Nephron (organoid): ENCODE data around the gene TECR.

ENCODE experiments used
- H3K27ac Mint-ChIP-seq, 3 experiments: 2 replicates each; pipeline ENCODE4 v1.8.0; 2020; ENCODE audit warnings: mixed read lengths in 3 of 3, mild to moderate bottlenecking in 2 of 3, moderate library complexity in 1 of 3
- H3K27me3 Mint-ChIP-seq: 2 replicates; pipeline ENCODE4 v1.8.0; 2021; ENCODE audit warnings: low read depth, mild to moderate bottlenecking, moderate library complexity, mixed read lengths
- H3K36me3 Mint-ChIP-seq: 2 replicates; pipeline ENCODE4 v1.8.0; 2020; ENCODE audit warnings: low read depth, mixed read lengths
- H3K4me1 Mint-ChIP-seq: 2 replicates; pipeline ENCODE4 v1.8.0; 2020; ENCODE audit warnings: mixed read lengths
- H3K4me3 Mint-ChIP-seq, 3 experiments: 2 replicates each; pipeline ENCODE4 v1.8.0; 2020; ENCODE audit warnings: mild to moderate bottlenecking in 3 of 3, mixed read lengths in 3 of 3, moderate library complexity in 2 of 3
- H3K9me3 Mint-ChIP-seq: 2 replicates; pipeline ENCODE4 v1.8.0; 2020; ENCODE audit warnings: mixed read lengths
- CTCF ChIP-seq, 3 experiments: fragments of 200-600 bp; sonication (generic); IDR thresholded peaks; one replicate each; pipeline ENCODE4 v1.5.0; 2021; ENCODE audit warnings: antibody characterized with exemption in 3 of 3; ENCODE audit not compliant: unreplicated experiment in 3 of 3

The TECR gene

GRCh38 chr19:14507704-14508542 is 21.5 kb upstream of the TECR start:
- Mint-ChIP-seq H3K4me3 (no peak overlapping the region), H3K27ac (peak overlapping the region in 2 of 3 experiments; percentile 60 to 79), H3K4me1 (peaks cover 22% of the 10 kb centered on the region), H3K36me3 (no peaks in the 10 kb centered on the region), H3K27me3 (peaks cover 3% of the 10 kb centered on the region), H3K9me3 (no peaks in the 10 kb centered on the region)
- no peak for TF ChIP-seq CTCF (IDR thresholded peaks at IDR 0.05; ENCODE audit: unreplicated experiment in 3 of 3)

- H3K27ac Mint-ChIP-seq: peak overlapping the region in 2 of 3 experiments; percentile 75 to 82
- peak overlapping the region in 2 of 3 experiments; percentile 37 to 52 for H3K4me3 Mint-ChIP-seq
- peaks cover 31% of the 10 kb centered on the region for H3K4me1 Mint-ChIP-seq
- no peaks in the 10 kb centered on the region for H3K9me3 Mint-ChIP-seq
- no peak for TF ChIP-seq CTCF (IDR thresholded peaks at IDR 0.05; ENCODE audit: unreplicated experiment in 3 of 3)
- peaks cover 18% of the 10 kb centered on the region for H3K36me3 Mint-ChIP-seq
- H3K27me3 Mint-ChIP-seq: no peaks in the 10 kb centered on the region
Measured at GRCh38 chr19:14510311-14511228, 18.8 kb upstream of the TECR start.

- Mint-ChIP-seq H3K4me1 (peaks cover 31% of the 10 kb centered on the region), H3K9me3 (no peaks in the 10 kb centered on the region), H3K36me3 (peaks cover 24% of the 10 kb centered on the region), H3K27me3 (no peaks in the 10 kb centered on the region), H3K27ac (peak overlapping the region in 2 of 3 experiments; percentile 75 to 82), H3K4me3 (peak overlapping the region in 1 of 3 experiments; percentile 37)
- no peak for TF ChIP-seq CTCF (IDR thresholded peaks at IDR 0.05; ENCODE audit: unreplicated experiment in 3 of 3)
Measured at GRCh38 chr19:14511229-14511593, 18.2 kb upstream of the TECR start.

- Mint-ChIP-seq H3K4me1 (peaks cover 42% of the 10 kb centered on the region), H3K9me3 (no peaks in the 10 kb centered on the region), H3K4me3 (no peak overlapping the region), H3K27me3 (no peaks in the 10 kb centered on the region), H3K27ac (no peak overlapping the region), H3K36me3 (peaks cover 30% of the 10 kb centered on the region)
- no peak for TF ChIP-seq CTCF (IDR thresholded peaks at IDR 0.05; ENCODE audit: unreplicated experiment in 3 of 3)
Measured at GRCh38 chr19:14512406-14512961, 16.9 kb upstream of the TECR start.

- no peaks in the 10 kb centered on the region for H3K27me3 Mint-ChIP-seq
- H3K27ac Mint-ChIP-seq: peak overlapping the region; percentile 40 to 82 (median 80)
- peaks cover 47% of the 10 kb centered on the region for H3K4me1 Mint-ChIP-seq
- no peak for TF ChIP-seq CTCF (IDR thresholded peaks at IDR 0.05; ENCODE audit: unreplicated experiment in 3 of 3)
- H3K36me3 Mint-ChIP-seq: peaks cover 30% of the 10 kb centered on the region
- H3K9me3 Mint-ChIP-seq: no peaks in the 10 kb centered on the region
- H3K4me3 Mint-ChIP-seq: peak overlapping the region; percentile 88 to 98 (median 95)
Measured at GRCh38 chr19:14514215-14514863, 15.1 kb upstream of the TECR start.
